Globus pallidus (tissue), 1 donor: ENCODE measurements around the gene ALOX15B.
"Not testable (repeated sequence)": the region's sequence is repeated elsewhere in the genome, so short reads cannot be mapped to it uniquely, and the experiment has no call there.

Source experiments
- DNase-seq: peaks from one replicate; pipeline ENCODE4 v3.0.0-alpha.2; 2015; ENCODE audit warnings: low spot score

ALOX15B gene

GRCh38 chr17:8041249-8041928 lies 2.5 kb downstream of the ALOX15B start:
- DNase-seq = peak; percentile 30

GRCh38 chr17:8041979-8042378 lies 3.1 kb downstream of the ALOX15B start:
- DNase-seq = no peak

GRCh38 chr17:8044819-8045810 lies 6.3 kb downstream of the ALOX15B start:
- no peak for DNase-seq

GRCh38 chr17:8046306-8046928 lies 7.6 kb downstream of the ALOX15B start:
- DNase-seq = no peak

GRCh38 chr17:8046929-8047768 lies 8.3 kb downstream of the ALOX15B start:
- no peak for DNase-seq

- no peak for DNase-seq
Measured at GRCh38 chr17:8047769-8048110, 8.9 kb downstream of the ALOX15B start.

GRCh38 chr17:8048236-8048635 lies 9.4 kb downstream of the ALOX15B start:
- DNase-seq = no peak

- DNase-seq = no peak
Measured at GRCh38 chr17:8048736-8049135, 9.9 kb downstream of the ALOX15B start.

GRCh38 chr17:8051831-8052230 lies 13.0 kb downstream of the ALOX15B start:
- no peak for DNase-seq

- no peak for DNase-seq
Measured at GRCh38 chr17:8052256-8053252, 13.7 kb downstream of the ALOX15B start.

- no peak for DNase-seq
Measured at GRCh38 chr17:8053600-8053999, 14.7 kb downstream of the ALOX15B start.

- DNase-seq = no peak
Measured at GRCh38 chr17:8055851-8056231, 17.0 kb downstream of the ALOX15B start.

GRCh38 chr17:8056232-8056975 lies 17.5 kb downstream of the ALOX15B start:
- peak; percentile 66 for DNase-seq

GRCh38 chr17:8056976-8057625 lies 18.2 kb downstream of the ALOX15B start:
- DNase-seq = no peak

GRCh38 chr17:8057691-8058114 lies 18.8 kb downstream of the ALOX15B start:
- DNase-seq = peak; percentile 69

GRCh38 chr17:8059131-8059530 lies 20.3 kb downstream of the ALOX15B start:
- no peak for DNase-seq

- DNase-seq = peak; percentile 81
Measured at GRCh38 chr17:8060274-8060673, 21.4 kb downstream of the ALOX15B start.

GRCh38 chr17:8061851-8062250 lies 23.0 kb downstream of the ALOX15B start:
- DNase-seq = not testable (repeated sequence)

- DNase-seq = no peak
Measured at GRCh38 chr17:8062435-8062806, 23.6 kb downstream of the ALOX15B start.
